Measurements from ENCODE around the gene MACROD2.
"Not testable (repeated sequence)": the region's sequence is repeated elsewhere in the genome, so short reads cannot be mapped to it uniquely, and the experiment has no call there.

MACROD2 gene

GRCh38 chr20:15799871-15800270, 1804.6 kb downstream of the MACROD2 start:
- H3K27ac ChIP-seq: no peak overlapping the region
- TF ChIP-seq CTCF (IDR thresholded peaks at IDR 0.05) (no peak), ZFX (IDR thresholded peaks at IDR 0.05; ENCODE audit: borderline replicate concordance) (no peak)

GRCh38 chr20:15802020-15802419, 1806.7 kb downstream of the MACROD2 start:
- H3K27ac ChIP-seq: no peak overlapping the region

GRCh38 chr20:15805154-15805553, 1809.8 kb downstream of the MACROD2 start:
- TF ChIP-seq CTCF (IDR thresholded peaks at IDR 0.05) (no peak), ZFX (IDR thresholded peaks at IDR 0.05; ENCODE audit: borderline replicate concordance) (no peak)
- H3K27ac ChIP-seq: no peak overlapping the region

More at GRCh38 chr20:15802020-15802419, 1806.7 kb downstream of the MACROD2 start:
- TF ChIP-seq CTCF (IDR thresholded peaks at IDR 0.05) (no peak), ZFX (IDR thresholded peaks at IDR 0.05; ENCODE audit: borderline replicate concordance) (no peak)

GRCh38 chr20:15806105-15806504, 1810.8 kb downstream of the MACROD2 start:
- no peak overlapping the region for H3K27ac ChIP-seq

GRCh38 chr20:15807271-15807670, 1812.0 kb downstream of the MACROD2 start:
- TF ChIP-seq CTCF (IDR thresholded peaks at IDR 0.05) (no peak), ZFX (IDR thresholded peaks at IDR 0.05; ENCODE audit: borderline replicate concordance) (no peak)
- no peak overlapping the region for H3K27ac ChIP-seq

More at GRCh38 chr20:15806105-15806504, 1810.8 kb downstream of the MACROD2 start:
- TF ChIP-seq ZFX (IDR thresholded peaks at IDR 0.05; ENCODE audit: borderline replicate concordance): no peak
- no peak for TF ChIP-seq CTCF (IDR thresholded peaks at IDR 0.05)

GRCh38 chr20:15807771-15808170, 1812.5 kb downstream of the MACROD2 start:
- H3K27ac ChIP-seq: not testable (repeated sequence)

- TF ChIP-seq CTCF (IDR thresholded peaks at IDR 0.05) (no peak), ZFX (IDR thresholded peaks at IDR 0.05; ENCODE audit: borderline replicate concordance) (no peak)
These were observed 1816.6 kb downstream of the MACROD2 start for GRCh38 chr20:15811951-15812350.

GRCh38 chr20:15812696-15813095, 1817.4 kb downstream of the MACROD2 start:
- no peak for TF ChIP-seq CTCF (IDR thresholded peaks at IDR 0.05)
- TF ChIP-seq ZFX (IDR thresholded peaks at IDR 0.05; ENCODE audit: borderline replicate concordance): no peak
- no peak overlapping the region for H3K27ac ChIP-seq

More at GRCh38 chr20:15811951-15812350, 1816.6 kb downstream of the MACROD2 start:
- no peak overlapping the region for H3K27ac ChIP-seq
